Activated CD4-positive, CD25-positive, alpha-beta regulatory T cell treated with anti-CD3 and anti-CD28 coated beads, Interleukin-2, amount 50 U/mL, for 16 hours (primary cell): Measurements from ENCODE around the gene ERMAP.
"Not testable (repeated sequence)": the region's sequence is repeated elsewhere in the genome, so short reads cannot be mapped to it uniquely, and the experiment has no call there.

Experiments
- DNase-seq: peaks from one replicate; pipeline ENCODE4 v3.0.0-alpha.2; 2020; ENCODE audit warnings: low read depth, low spot score

Gene ERMAP

GRCh38 chr1:42807056-42807668, 9.8 kb upstream of the ERMAP start:
- no peak for DNase-seq

GRCh38 chr1:42814815-42815214, 2.1 kb upstream of the ERMAP start:
- not testable (repeated sequence) for DNase-seq

- no peak for DNase-seq
These were observed 859 bp upstream of the ERMAP start for GRCh38 chr1:42815941-42816584.

GRCh38 chr1:42817440-42817767, 482 bp downstream of the ERMAP start:
- DNase-seq = no peak

GRCh38 chr1:42817976-42818375, 1.1 kb downstream of the ERMAP start:
- DNase-seq = no peak

- DNase-seq = no peak
These were observed 3.9 kb downstream of the ERMAP start for GRCh38 chr1:42820813-42821212.

GRCh38 chr1:42821690-42822089, 4.8 kb downstream of the ERMAP start:
- no peak for DNase-seq

GRCh38 chr1:42822800-42823392, 6.0 kb downstream of the ERMAP start:
- DNase-seq = no peak

- DNase-seq = no peak
These were observed 7.6 kb downstream of the ERMAP start for GRCh38 chr1:42824481-42825035.

- no peak for DNase-seq
These were observed 8.3 kb downstream of the ERMAP start for GRCh38 chr1:42825036-42825851.

- DNase-seq = no peak
These were observed 13.7 kb downstream of the ERMAP start for GRCh38 chr1:42830631-42831030.

GRCh38 chr1:42831273-42831672, 14.4 kb downstream of the ERMAP start:
- DNase-seq = no peak

- no peak for DNase-seq
These were observed 15.8 kb downstream of the ERMAP start for GRCh38 chr1:42832641-42833240.

- DNase-seq = no peak
These were observed 17.1 kb downstream of the ERMAP start for GRCh38 chr1:42833981-42834380.

- no peak for DNase-seq
These were observed 17.9 kb downstream of the ERMAP start for GRCh38 chr1:42834803-42835202.

GRCh38 chr1:42835422-42835821, 18.5 kb downstream of the ERMAP start:
- DNase-seq = no peak

- DNase-seq = no peak
These were observed 20.8 kb downstream of the ERMAP start for GRCh38 chr1:42837709-42838108.

GRCh38 chr1:42838482-42839190, 21.7 kb downstream of the ERMAP start:
- no peak for DNase-seq

GRCh38 chr1:42841010-42841409, 24.1 kb downstream of the ERMAP start:
- no peak for DNase-seq

GRCh38 chr1:42841440-42842147, 24.7 kb downstream of the ERMAP start:
- no peak for DNase-seq
